ENCODE measurements around the gene SLC28A2. TPM values are rescaled to one million over a fixed set of nuclear protein-coding genes. Genes with fewer than 3 reads are reported as not detected.

SLC28A2 gene
- polyA plus RNA-seq, 1 donor from 2014 or later = not detected

- H3K36me3 ChIP-seq (ENCODE audit: insufficient read depth, low read length) = no peaks in the 10 kb centered on the region
- no peak overlapping the region for H2AFZ ChIP-seq (ENCODE audit: low read depth, low read length)
- H4K20me1 ChIP-seq (ENCODE audit: insufficient read depth) = no peaks in the 10 kb centered on the region
- H3K27ac ChIP-seq (ENCODE audit: low read length) = no peak overlapping the region
- no peaks in the 10 kb centered on the region for H3K27me3 ChIP-seq (ENCODE audit: insufficient read depth, low read depth, low read length)
- H3K4me3 ChIP-seq (ENCODE audit: low read length) = no peak overlapping the region
- H3K9me3 ChIP-seq (ENCODE audit: low read length) = peaks cover 4% of the 10 kb centered on the region
- H3K9ac ChIP-seq (ENCODE audit: low read length) = no peak overlapping the region
- no peaks in the 10 kb centered on the region for H3K9me2 ChIP-seq (ENCODE audit: insufficient read depth, low read length)
- no peaks in the 10 kb centered on the region for H3K79me2 ChIP-seq (replicated peaks; ENCODE audit: insufficient read depth, low read length)
- TF ChIP-seq CTCF (IDR thresholded peaks at IDR 0.05; ENCODE audit: poor library complexity, severe bottlenecking) = no peak
- TF ChIP-seq TAF1 (IDR thresholded peaks at IDR 0.05; ENCODE audit: low read depth) = no peak
- TF ChIP-seq EP300 (conservative IDR thresholded peaks at IDR 0.05; ENCODE audit: poor library complexity, severe bottlenecking) = no peak
- no peak for TF ChIP-seq REST (IDR thresholded peaks at IDR 0.05; ENCODE audit: borderline replicate concordance)
- TF ChIP-seq MXI1 (conservative IDR thresholded peaks at IDR 0.05; ENCODE audit: poor library complexity, severe bottlenecking) = no peak
- no peak for TF ChIP-seq SMC3 (conservative IDR thresholded peaks at IDR 0.05; ENCODE audit: poor library complexity)
- TF ChIP-seq POLR2AphosphoS5 (IDR thresholded peaks at IDR 0.05) = no peak
- TF ChIP-seq EZH2 (IDR thresholded peaks at IDR 0.05; ENCODE audit: borderline replicate concordance, insufficient read depth, low read length, poor library complexity, severe bottlenecking) = no peak
- no peak for TF ChIP-seq RAD21 (conservative IDR thresholded peaks at IDR 0.05)
- H3F3A ChIP-seq (ENCODE audit: insufficient read depth, low read length, poor library complexity, severe bottlenecking) = no peaks in the 10 kb centered on the region
- no peak overlapping the region for H3K4me2 ChIP-seq (ENCODE audit: low read length)
Measured at GRCh38 chr15:45242289-45242688, 9.7 kb upstream of the SLC28A2 start.

- no peaks in the 10 kb centered on the region for H3K27me3 ChIP-seq (ENCODE audit: insufficient read depth, low read depth, low read length)
- no peak overlapping the region for H2AFZ ChIP-seq (ENCODE audit: low read depth, low read length)
- no peak overlapping the region for H3K9ac ChIP-seq (ENCODE audit: low read length)
- H4K20me1 ChIP-seq (ENCODE audit: insufficient read depth) = no peaks in the 10 kb centered on the region
- TF ChIP-seq TAF1 (IDR thresholded peaks at IDR 0.05; ENCODE audit: low read depth) (no peak), MXI1 (conservative IDR thresholded peaks at IDR 0.05; ENCODE audit: poor library complexity, severe bottlenecking) (no peak), EP300 (conservative IDR thresholded peaks at IDR 0.05; ENCODE audit: poor library complexity, severe bottlenecking) (no peak), REST (IDR thresholded peaks at IDR 0.05; ENCODE audit: borderline replicate concordance) (no peak), POLR2AphosphoS5 (IDR thresholded peaks at IDR 0.05) (no peak), CTCF (IDR thresholded peaks at IDR 0.05; ENCODE audit: poor library complexity, severe bottlenecking) (no peak), EZH2 (IDR thresholded peaks at IDR 0.05; ENCODE audit: borderline replicate concordance, insufficient read depth, low read length, poor library complexity, severe bottlenecking) (no peak), SMC3 (conservative IDR thresholded peaks at IDR 0.05; ENCODE audit: poor library complexity) (no peak), RAD21 (conservative IDR thresholded peaks at IDR 0.05) (no peak)
- no peaks in the 10 kb centered on the region for H3K79me2 ChIP-seq (replicated peaks; ENCODE audit: insufficient read depth, low read length)
- H3F3A ChIP-seq (ENCODE audit: insufficient read depth, low read length, poor library complexity, severe bottlenecking) = no peaks in the 10 kb centered on the region
- H3K4me2 ChIP-seq (ENCODE audit: low read length) = no peak overlapping the region
- peaks cover 1% of the 10 kb centered on the region for H3K9me3 ChIP-seq (ENCODE audit: low read length)
- H3K4me3 ChIP-seq (ENCODE audit: low read length) = no peak overlapping the region
- H3K27ac ChIP-seq (ENCODE audit: low read length) = no peak overlapping the region
- no peaks in the 10 kb centered on the region for H3K36me3 ChIP-seq (ENCODE audit: insufficient read depth, low read length)
- no peaks in the 10 kb centered on the region for H3K9me2 ChIP-seq (ENCODE audit: insufficient read depth, low read length)
Measured at GRCh38 chr15:45249125-45249780, 2.8 kb upstream of the SLC28A2 start.

All from neural cell (in vitro differentiated cells).